ENCODE measurements around the gene BIN2.

GRCh38 chr12:51335931-51336330, 12.0 kb upstream of the BIN2 start:
- TF ChIP-seq CHD1 (IDR thresholded peaks at IDR 0.05; ENCODE audit: low read depth, low read length) (no peak), ZBTB11 (CRISPR knock-in tag; IDR thresholded peaks at IDR 0.05) (no peak), POLR2A (IDR thresholded peaks at IDR 0.05; ENCODE audit: low read depth, low read length) (no peak), EZH2 (IDR thresholded peaks at IDR 0.05; ENCODE audit: borderline replicate concordance, control insufficient read depth, low read depth, low read length) (no peak), ATF7 (IDR thresholded peaks at IDR 0.05; ENCODE audit: low read depth) (no peak), USF2 (IDR thresholded peaks at IDR 0.05; ENCODE audit: borderline replicate concordance, low read depth, low read length) (no peak), SPI1 (IDR thresholded peaks at IDR 0.05; ENCODE audit: borderline replicate concordance, insufficient read depth, low read depth, low read length) (no peak), RFX5 (IDR thresholded peaks at IDR 0.05; ENCODE audit: low read depth, low read length) (no peak), EED (IDR thresholded peaks at IDR 0.05; ENCODE audit: low read depth) (no peak), CTCF (IDR thresholded peaks at IDR 0.05 in 2 of 3, conservative IDR thresholded peaks at IDR 0.05 in 1 of 3; ENCODE audit: control insufficient read depth in 2 of 3, extremely low read depth in 1 of 3, insufficient read depth in 1 of 3, low read depth in 3 of 3, low read length in 3 of 3) (no peak)
